Activated CD4-positive, CD25-positive, alpha-beta regulatory T cell treated with anti-CD3 and anti-CD28 coated beads, Interleukin-2, amount 50 U/mL, for 72 hours (primary cell): Measurements from ENCODE around the gene CCDC38.

Experiments used
- DNase-seq: peaks from one replicate; pipeline ENCODE4 v3.0.0; 2021

CCDC38 gene

GRCh38 chr12:95830335-95831089, 111.9 kb downstream of the CCDC38 start:
- DNase-seq = no peak

GRCh38 chr12:95829395-95829794, 113.0 kb downstream of the CCDC38 start:
- DNase-seq = no peak

- DNase-seq = no peak
Observed at GRCh38 chr12:95820096-95820703, 122.2 kb downstream of the CCDC38 start.
